Activated B cell treated with CpG ODN at 0.5 μM for 24 hours (primary cell): Measurements from ENCODE around the gene KAZN. TPM values are rescaled to one million over a fixed set of nuclear protein-coding genes. Genes with fewer than 3 reads are reported as not detected.

ENCODE experiments used
- ATAC-seq: fragments of 200-7000 bp; cut with Tn5 transposase; one replicate; pipeline ENCODE4 v1.10.0; 2021; ENCODE audit warnings: low read depth, mild to moderate bottlenecking, moderate library complexity
- CTCF ChIA-PET: fragments of 350-600 bp; sonication (Branson Sonifier 250); formaldehyde crosslinking; loops from one replicate; lab custom pipeline; 2021; ENCODE audit warnings: antibody characterized with exemption; lab: Charles Lee
- POLR2A ChIA-PET: fragments of 350-600 bp; sonication (Branson Sonifier 250); formaldehyde crosslinking; loops from one replicate; lab custom pipeline; 2021; ENCODE audit warnings: antibody characterized with exemption; lab: Charles Lee
- DNase-seq: peaks from one replicate; pipeline ENCODE4 v3.0.0; 2022
- H3K27ac Mint-ChIP-seq: one replicate; pipeline ENCODE4 v1.8.0; 2020; ENCODE audit warnings: mixed read lengths
- H3K27me3 Mint-ChIP-seq: one replicate; pipeline ENCODE4 v1.8.0; 2021; ENCODE audit warnings: mixed read lengths
- H3K36me3 Mint-ChIP-seq: one replicate; pipeline ENCODE4 v1.8.0; 2021; ENCODE audit warnings: low read depth, mixed read lengths
- H3K4me1 Mint-ChIP-seq: one replicate; pipeline ENCODE4 v1.8.0; 2021; ENCODE audit warnings: mixed read lengths
- H3K4me3 Mint-ChIP-seq: one replicate; pipeline ENCODE4 v1.8.0; 2020; ENCODE audit warnings: mild to moderate bottlenecking, mixed read lengths
- H3K9me3 Mint-ChIP-seq: one replicate; pipeline ENCODE4 v1.8.0; 2020; ENCODE audit warnings: mixed read lengths
- CTCF ChIP-seq: fragments of 200-600 bp; IDR thresholded peaks from one replicate; pipeline ENCODE4 v1.8.0; 2022; ENCODE audit warnings: antibody characterized with exemption, mild to moderate bottlenecking
- intact Hi-C: fragments of 100-400 bp; cut with micrococcal nuclease; formaldehyde crosslinking; loops from one replicate; pipeline ENCODE4 v1.15.1; 2024
- total RNA-seq: library from RNA; stranded (reverse); gene quantifications from 2 replicates; pipeline ENCODE4 v1.2.3, GENCODE V29; 2022

KAZN gene
- total RNA-seq, 1 donor from 2014 or later = 0.73 TPM

GRCh38 chr1:14555091-14555490, 43.4 kb upstream of the KAZN start:
- Mint-ChIP-seq H3K27me3 (peaks cover 5% of the 10 kb centered on the region), H3K4me1 (no peaks in the 10 kb centered on the region), H3K4me3 (no peak overlapping the region), H3K9me3 (no peaks in the 10 kb centered on the region), H3K27ac (no peak overlapping the region), H3K36me3 (no peaks in the 10 kb centered on the region)
- CTCF ChIA-PET = no interaction called here
- ATAC-seq (no peak), DNase-seq (no peak)
- TF ChIP-seq CTCF = no peak
- intact Hi-C loops = no loop called here
- POLR2A ChIA-PET = no interaction called here

- ChIA-PET CTCF (no interaction called here), POLR2A (no interaction called here)
- no peaks in the 10 kb centered on the region for H3K9me3 Mint-ChIP-seq
- ATAC-seq (no peak), DNase-seq (no peak)
- H3K36me3 Mint-ChIP-seq = no peaks in the 10 kb centered on the region
- TF ChIP-seq CTCF = no peak
- intact Hi-C loops = no loop called here
- H3K4me1 Mint-ChIP-seq = no peaks in the 10 kb centered on the region
- no peak overlapping the region for H3K4me3 Mint-ChIP-seq
- no peak overlapping the region for H3K27ac Mint-ChIP-seq
- H3K27me3 Mint-ChIP-seq = peaks cover 5% of the 10 kb centered on the region
Observed at GRCh38 chr1:14561014-14561693, 37.3 kb upstream of the KAZN start.

GRCh38 chr1:14565090-14565489, 33.4 kb upstream of the KAZN start:
- ChIA-PET CTCF (no interaction called here), POLR2A (no interaction called here)
- Mint-ChIP-seq H3K9me3 (peaks cover 9% of the 10 kb centered on the region), H3K4me3 (no peak overlapping the region), H3K36me3 (no peaks in the 10 kb centered on the region), H3K27ac (no peak overlapping the region), H3K27me3 (peaks cover 3% of the 10 kb centered on the region), H3K4me1 (no peaks in the 10 kb centered on the region)
- ATAC-seq (no peak), DNase-seq (no peak)
- TF ChIP-seq CTCF = no peak
- intact Hi-C loops = no loop called here

- no peak overlapping the region for H3K27ac Mint-ChIP-seq
- DNase-seq = no peak
- H3K27me3 Mint-ChIP-seq = peaks cover 8% of the 10 kb centered on the region
- ChIA-PET CTCF (no interaction called here), POLR2A (no interaction called here)
- no peak for ATAC-seq
- peaks cover 9% of the 10 kb centered on the region for H3K9me3 Mint-ChIP-seq
- no peak for TF ChIP-seq CTCF
- intact Hi-C loops = no loop called here
- H3K36me3 Mint-ChIP-seq = no peaks in the 10 kb centered on the region
- H3K4me3 Mint-ChIP-seq = no peak overlapping the region
- no peaks in the 10 kb centered on the region for H3K4me1 Mint-ChIP-seq
Observed at GRCh38 chr1:14567056-14567455, 31.4 kb upstream of the KAZN start.

GRCh38 chr1:14567903-14568302, 30.6 kb upstream of the KAZN start:
- TF ChIP-seq CTCF = no peak
- intact Hi-C loops = no loop called here
- ChIA-PET POLR2A (no interaction called here), CTCF (no interaction called here)
- H3K4me3 Mint-ChIP-seq = no peak overlapping the region
- no peaks in the 10 kb centered on the region for H3K36me3 Mint-ChIP-seq
- DNase-seq = no peak
- H3K4me1 Mint-ChIP-seq = no peaks in the 10 kb centered on the region
- H3K9me3 Mint-ChIP-seq = peaks cover 9% of the 10 kb centered on the region
- H3K27me3 Mint-ChIP-seq = peaks cover 8% of the 10 kb centered on the region
- no peak for ATAC-seq
- H3K27ac Mint-ChIP-seq = no peak overlapping the region
